ENCODE results near the gene ALOX12.
A peak's percentile ranks its signal among the peaks of the same experiment; 100 is the strongest.
"Not testable (repeated sequence)": the region's sequence is repeated elsewhere in the genome, so short reads cannot be mapped to it uniquely, and the experiment has no call there.

ALOX12 gene

GRCh38 chr17:6953689-6954088 lies 42.2 kb upstream of the ALOX12 start:
- TF ChIP-seq CTCF (IDR thresholded peaks at IDR 0.05; ENCODE audit: poor library complexity, severe bottlenecking) = no peak
- DNase-seq (ENCODE audit: low spot score) = no peak
- no peak overlapping the region for H3K27ac ChIP-seq (ENCODE audit: poor library complexity, severe bottlenecking)
- no peak overlapping the region for H3K4me3 ChIP-seq (ENCODE audit: severe bottlenecking)
- no peaks in the 10 kb centered on the region for H3K36me3 ChIP-seq (ENCODE audit: low read depth)
- ATAC-seq (ENCODE audit: low read depth) = peak; percentile 78
- no peaks in the 10 kb centered on the region for H3K9me3 ChIP-seq (ENCODE audit: severe bottlenecking)
- peaks cover 5% of the 10 kb centered on the region for H3K4me1 ChIP-seq (ENCODE audit: insufficient read depth, poor library complexity, severe bottlenecking)
- H3K27me3 ChIP-seq (ENCODE audit: insufficient read depth, poor library complexity, severe bottlenecking) = no peaks in the 10 kb centered on the region

- Histone ChIP-seq H3K27ac (ENCODE audit: poor library complexity, severe bottlenecking) (no peak overlapping the region), H3K27me3 (ENCODE audit: insufficient read depth, poor library complexity, severe bottlenecking) (no peaks in the 10 kb centered on the region), H3K4me1 (ENCODE audit: insufficient read depth, poor library complexity, severe bottlenecking) (no peaks in the 10 kb centered on the region), H3K4me3 (ENCODE audit: severe bottlenecking) (no peak overlapping the region), H3K9me3 (ENCODE audit: severe bottlenecking) (no peaks in the 10 kb centered on the region), H3K36me3 (ENCODE audit: low read depth) (no peaks in the 10 kb centered on the region)
- DNase-seq (ENCODE audit: low spot score) (no peak), ATAC-seq (ENCODE audit: low read depth) (no peak)
- TF ChIP-seq CTCF (IDR thresholded peaks at IDR 0.05; ENCODE audit: poor library complexity, severe bottlenecking) = no peak
Observed at GRCh38 chr17:6959700-6960099, 36.1 kb upstream of the ALOX12 start.

- DNase-seq (ENCODE audit: low spot score) (no peak), ATAC-seq (ENCODE audit: low read depth) (no peak)
- Histone ChIP-seq H3K4me1 (ENCODE audit: insufficient read depth, poor library complexity, severe bottlenecking) (no peaks in the 10 kb centered on the region), H3K27ac (ENCODE audit: poor library complexity, severe bottlenecking) (no peak overlapping the region), H3K27me3 (ENCODE audit: insufficient read depth, poor library complexity, severe bottlenecking) (no peaks in the 10 kb centered on the region), H3K9me3 (ENCODE audit: severe bottlenecking) (no peaks in the 10 kb centered on the region), H3K36me3 (ENCODE audit: low read depth) (no peaks in the 10 kb centered on the region), H3K4me3 (ENCODE audit: severe bottlenecking) (no peak overlapping the region)
- no peak for TF ChIP-seq CTCF (IDR thresholded peaks at IDR 0.05; ENCODE audit: poor library complexity, severe bottlenecking)
Observed at GRCh38 chr17:6969323-6969726, 26.5 kb upstream of the ALOX12 start.

- ATAC-seq (ENCODE audit: low read depth) (no peak), DNase-seq (ENCODE audit: low spot score) (no peak)
- no peaks in the 10 kb centered on the region for H3K4me1 ChIP-seq (ENCODE audit: insufficient read depth, poor library complexity, severe bottlenecking)
- no peaks in the 10 kb centered on the region for H3K27me3 ChIP-seq (ENCODE audit: insufficient read depth, poor library complexity, severe bottlenecking)
- H3K27ac ChIP-seq (ENCODE audit: poor library complexity, severe bottlenecking) = no peak overlapping the region
- H3K9me3 ChIP-seq (ENCODE audit: severe bottlenecking) = no peaks in the 10 kb centered on the region
- no peaks in the 10 kb centered on the region for H3K36me3 ChIP-seq (ENCODE audit: low read depth)
- no peak overlapping the region for H3K4me3 ChIP-seq (ENCODE audit: severe bottlenecking)
- no peak for TF ChIP-seq CTCF (IDR thresholded peaks at IDR 0.05; ENCODE audit: poor library complexity, severe bottlenecking)
Observed at GRCh38 chr17:6970992-6971391, 24.9 kb upstream of the ALOX12 start.

- not testable (repeated sequence) for H3K4me3 ChIP-seq (ENCODE audit: severe bottlenecking); H3K9me3 ChIP-seq (ENCODE audit: severe bottlenecking); H3K27me3 ChIP-seq (ENCODE audit: insufficient read depth, poor library complexity, severe bottlenecking); DNase-seq (ENCODE audit: low spot score); H3K4me1 ChIP-seq (ENCODE audit: insufficient read depth, poor library complexity, severe bottlenecking); H3K27ac ChIP-seq (ENCODE audit: poor library complexity, severe bottlenecking); H3K36me3 ChIP-seq (ENCODE audit: low read depth); ATAC-seq (ENCODE audit: low read depth)
Observed at GRCh38 chr17:6979440-6979839, 16.4 kb upstream of the ALOX12 start.

All from RWPE2 (cell line).